H1 (cell line): ENCODE data around the gene RMND1. TPM values are rescaled to one million over a fixed set of nuclear protein-coding genes. Genes with fewer than 3 reads are reported as not detected.

Experiments
- CTCF ChIA-PET: fragments of 300-600 bp; sonication (Branson Sonifier 250); formaldehyde crosslinking; loops from one replicate; lab custom pipeline; 2021; ENCODE audit not compliant: partially characterized antibody; lab: Charles Lee
- POLR2A ChIA-PET: fragments of 300-600 bp; sonication (Branson Sonifier 250); formaldehyde crosslinking; loops from one replicate; lab custom pipeline; 2021; ENCODE audit warnings: inconsistent platforms; ENCODE audit not compliant: partially characterized antibody; lab: Charles Lee
- DNase-seq, 2 experiments: peaks; one replicate each; pipeline versions ENCODE4 v3.0.0 to v3.0.0-alpha.2; 2010 to 2022; ENCODE audit warnings: low spot score in 2 of 2, low read depth in 1 of 2, mixed read lengths in 1 of 2
- FAIRE-seq: peaks from 2 replicates; lab custom pipeline; 2011; peaks lifted over from hg19 to GRCh38; lab: Jason Lieb, UNC
- H2AFZ ChIP-seq: 2 replicates; pipeline ENCODE4 v1.8.1; 2012; ENCODE audit warnings: low read length, inconsistent platforms
- H2AK5ac ChIP-seq: 2 replicates; pipeline ENCODE4 v1.6.1; 2013; ENCODE audit warnings: low read depth, low read length
- H2BK120ac ChIP-seq: replicated peaks from 2 replicates; pipeline ENCODE3; 2013; ENCODE audit warnings: low read depth, low read length, inconsistent platforms
- H2BK12ac ChIP-seq: 2 replicates; pipeline ENCODE4 v1.6.1; 2013; ENCODE audit warnings: low read depth, low read length
- H2BK15ac ChIP-seq: 2 replicates; pipeline ENCODE4 v1.6.1; 2013; ENCODE audit warnings: low read length
- H2BK20ac ChIP-seq: 2 replicates; pipeline ENCODE4 v1.6.1; 2013; ENCODE audit warnings: low read length
- H2BK5ac ChIP-seq: 2 replicates; pipeline ENCODE4 v1.6.1; 2013; ENCODE audit warnings: low read depth, low read length
- H3K14ac ChIP-seq: 2 replicates; pipeline ENCODE4 v1.6.1; 2013; ENCODE audit warnings: inconsistent platforms; ENCODE audit not compliant: insufficient read length
- H3K18ac ChIP-seq: 2 replicates; pipeline ENCODE4 v1.6.1; 2013; ENCODE audit warnings: low read length; ENCODE audit errors: extremely low read depth
- H3K23ac ChIP-seq: 2 replicates; pipeline ENCODE4 v1.6.1; 2013; ENCODE audit warnings: inconsistent platforms; ENCODE audit not compliant: insufficient read length
- H3K23me2 ChIP-seq: 2 replicates; pipeline ENCODE4 v1.6.1; 2013; ENCODE audit warnings: low read depth, low read length
- H3K27ac ChIP-seq: 2 replicates; pipeline ENCODE4 v1.6.1; 2011; ENCODE audit warnings: low read depth, low read length, inconsistent platforms
- H3K27me3 ChIP-seq, 4 experiments: replicated peaks in 1 of 4; 1 replicate in 1 of 4; 2 replicates in 3 of 4; pipeline versions ENCODE4 v1.6.1 to v1.8.1; 2011 to 2013; ENCODE audit warnings: low read length in 3 of 4, mild to moderate bottlenecking in 3 of 4, inconsistent platforms in 2 of 4, mixed read lengths in 2 of 4, moderate library complexity in 1 of 4; ENCODE audit not compliant: control insufficient read depth in 3 of 4, insufficient read depth in 3 of 4; ENCODE audit errors: extremely low read depth in 1 of 4
- H3K36me3 ChIP-seq, 4 experiments: 2 replicates each; pipeline versions ENCODE4 v1.6.1 to v1.8.1; 2011 to 2013; ENCODE audit warnings: mild to moderate bottlenecking in 4 of 4, low read length in 3 of 4, moderate library complexity in 2 of 4, control low read depth in 1 of 4, inconsistent platforms in 1 of 4; ENCODE audit not compliant: insufficient read depth in 4 of 4, control insufficient read depth in 2 of 4
- H3K4ac ChIP-seq: replicated peaks from 2 replicates; pipeline ENCODE3; 2013; ENCODE audit warnings: low read length, low read depth, mixed read lengths, inconsistent platforms; ENCODE audit not compliant: insufficient read length
- H3K4me1 ChIP-seq, 4 experiments: replicated peaks in 1 of 4; 1 replicate in 1 of 4; 2 replicates in 3 of 4; pipeline versions ENCODE4 v1.6.1 to v1.8.1; 2011 to 2013; ENCODE audit warnings: low read length in 3 of 4, inconsistent platforms in 2 of 4, mixed read lengths in 1 of 4; ENCODE audit not compliant: insufficient read depth in 4 of 4, control insufficient read depth in 3 of 4
- H3K4me2 ChIP-seq, 2 experiments: 2 replicates each; pipeline versions ENCODE4 v1.6.1 to v1.8.1; 2011 to 2013; ENCODE audit warnings: low read depth in 2 of 2, low read length in 2 of 2, control low read depth in 1 of 2, inconsistent platforms in 1 of 2, mild to moderate bottlenecking in 1 of 2; ENCODE audit not compliant: insufficient read depth in 1 of 2
- H3K4me3 ChIP-seq, 4 experiments: fragments of 200-600, 300-600 bp in 1 of 4; sonication (generic), shearing (Covaris generic), sonication (Bioruptor Twin) in 1 of 4; 2 replicates each; pipeline versions ENCODE4 v1.5.1 to v1.8.1; 2011 to 2016; ENCODE audit warnings: low read length in 4 of 4, low read depth in 3 of 4, control low read depth in 2 of 4, inconsistent platforms in 2 of 4, mild to moderate bottlenecking in 2 of 4, mixed read lengths in 1 of 4, moderate library complexity in 1 of 4; ENCODE audit not compliant: insufficient read depth in 2 of 4; ENCODE audit errors: extremely low read depth in 1 of 4
- H3K56ac ChIP-seq: replicated peaks from 2 replicates; pipeline ENCODE3; 2013; ENCODE audit warnings: low read depth, mild to moderate bottlenecking, mixed read lengths, low read length, inconsistent platforms; ENCODE audit not compliant: insufficient read length
- H3K79me1 ChIP-seq: 2 replicates; pipeline ENCODE4 v1.6.1; 2013; ENCODE audit warnings: low read depth, low read length, control low read depth
- H3K79me2 ChIP-seq, 2 experiments: 2 replicates each; pipeline versions ENCODE4 v1.6.1 to v1.8.1; 2012 to 2013; ENCODE audit warnings: low read length in 2 of 2, mild to moderate bottlenecking in 2 of 2, inconsistent platforms in 1 of 2; ENCODE audit not compliant: insufficient read depth in 2 of 2, control insufficient read depth in 1 of 2
- H3K9ac ChIP-seq, 4 experiments: replicated peaks in 1 of 4; 1 replicate in 1 of 4; 2 replicates in 3 of 4; pipeline versions ENCODE4 v1.6.1 to v1.8.1; 2011 to 2013; ENCODE audit warnings: low read depth in 3 of 4, low read length in 3 of 4, control low read depth in 2 of 4, mild to moderate bottlenecking in 2 of 4, moderate library complexity in 2 of 4, inconsistent platforms in 1 of 4; ENCODE audit errors: extremely low read depth in 1 of 4
- H3K9me3 ChIP-seq, 2 experiments: 2 replicates each; pipeline versions ENCODE4 v1.6.1 to v1.8.1; 2012 to 2013; ENCODE audit warnings: mild to moderate bottlenecking in 2 of 2, moderate library complexity in 2 of 2, control low read depth in 1 of 2, inconsistent platforms in 1 of 2, low read depth in 1 of 2, low read length in 1 of 2, mixed read lengths in 1 of 2; ENCODE audit not compliant: insufficient read depth in 2 of 2
- H4K20me1 ChIP-seq, 2 experiments: replicated peaks in 1 of 2; 2 replicates each; pipeline versions ENCODE3 to v1.8.1; 2011 to 2013; ENCODE audit warnings: inconsistent platforms in 2 of 2, low read length in 2 of 2, mild to moderate bottlenecking in 1 of 2; ENCODE audit not compliant: insufficient read depth in 2 of 2, control insufficient read depth in 1 of 2
- H4K5ac ChIP-seq: 2 replicates; pipeline ENCODE4 v1.6.1; 2013; ENCODE audit warnings: low read length, low read depth, mixed read lengths, inconsistent platforms; ENCODE audit not compliant: insufficient read length
- H4K8ac ChIP-seq: 2 replicates; pipeline ENCODE4 v1.8.0; 2013; ENCODE audit warnings: mild to moderate bottlenecking, moderate library complexity, low read length, inconsistent platforms; ENCODE audit not compliant: insufficient read depth; ENCODE audit errors: extremely low read depth
- H4K91ac ChIP-seq: replicated peaks from 2 replicates; pipeline ENCODE3; 2013; ENCODE audit warnings: low read length, mixed read lengths, inconsistent platforms; ENCODE audit not compliant: insufficient read length
- CEBPB ChIP-seq: IDR thresholded peaks from 2 replicates; pipeline ENCODE4 v1.6.1; 2012; ENCODE audit warnings: low read depth, low read length
- CHD1 ChIP-seq: IDR thresholded peaks from 2 replicates; pipeline ENCODE4 v1.6.1; 2012; ENCODE audit warnings: low read depth, low read length, improper control_type of control experiment
- EZH2 ChIP-seq: fragments of 200-600 bp; sonication (generic); IDR thresholded peaks from 2 replicates; pipeline ENCODE4 v1.7.1; 2012; ENCODE audit warnings: low read depth, mild to moderate bottlenecking, moderate library complexity, low read length, inconsistent platforms; ENCODE audit not compliant: severe bottlenecking
- GABPA ChIP-seq: IDR thresholded peaks from 2 replicates; pipeline ENCODE4 v1.6.1; 2011; ENCODE audit warnings: mild to moderate bottlenecking, low read length, moderate library complexity, borderline replicate concordance; ENCODE audit not compliant: insufficient read depth
- HDAC6 ChIP-seq: IDR thresholded peaks from one replicate; pipeline ENCODE4 v1.7.1; 2012; ENCODE audit warnings: low read depth, mild to moderate bottlenecking, inconsistent platforms, low read length, moderate library complexity
- JUN ChIP-seq: IDR thresholded peaks from 2 replicates; pipeline ENCODE4 v1.6.1; 2011; ENCODE audit warnings: low read depth, mild to moderate bottlenecking, improper control_type of control experiment, low read length
- KDM4A ChIP-seq: IDR thresholded peaks from one replicate; pipeline ENCODE4 v1.7.1; 2012; ENCODE audit warnings: low read depth, mild to moderate bottlenecking, moderate library complexity, low read length, inconsistent platforms; ENCODE audit not compliant: severe bottlenecking
- PHF8 ChIP-seq: fragments of 200-600 bp; sonication (generic); conservative IDR thresholded peaks from 2 replicates; pipeline ENCODE4 v1.7.1; 2012; ENCODE audit warnings: low read depth, mild to moderate bottlenecking, inconsistent platforms, low read length, moderate library complexity
- RBBP5 ChIP-seq: IDR thresholded peaks from 2 replicates; pipeline ENCODE4 v1.7.1; 2012; ENCODE audit warnings: low read depth, mild to moderate bottlenecking, inconsistent platforms, low read length, moderate library complexity, borderline replicate concordance
- SP1 ChIP-seq: IDR thresholded peaks from 2 replicates; pipeline ENCODE4 v1.6.1; 2011; ENCODE audit warnings: low read depth, low read length
- SP2 ChIP-seq: IDR thresholded peaks from 2 replicates; pipeline ENCODE4 v1.6.1; 2012; ENCODE audit warnings: mild to moderate bottlenecking, low read length, inconsistent platforms
- SP4 ChIP-seq: IDR thresholded peaks from 2 replicates; pipeline ENCODE4 v1.6.1; 2012; ENCODE audit warnings: low read length, inconsistent platforms
- SRF ChIP-seq: IDR thresholded peaks from 2 replicates; pipeline ENCODE4 v1.6.1; 2011; ENCODE audit warnings: mild to moderate bottlenecking, low read depth, low read length, moderate library complexity
- WGBS, 2 experiments: shearing (Covaris generic) in 1 of 2; methylation state at CpG; one replicate each; pipeline versions ENCODE4 v1.1.6 to v1.1.7; 2013 to 2015; ENCODE audit warnings: low lambda C conversion rate in 2 of 2, mixed read lengths in 2 of 2, inconsistent platforms in 1 of 2, low coverage in 1 of 2, missing lambda C conversion rate in 1 of 2; ENCODE audit not compliant: insufficient replicate concordance in 2 of 2, insufficient coverage in 1 of 2, insufficient read length in 1 of 2; ENCODE audit errors: extremely low coverage in 1 of 2, missing lambda C conversion rate in 1 of 2; 5-methylcytosine and 5-hydroxymethylcytosine counted together
- polyA plus RNA-seq, 7 experiments: library from polyadenylated mRNA; depleted of rRNA in 3 of 7; stranded (reverse) in 5 of 7; unstranded in 2 of 7; fragments of >200 nt in 5 of 7; fragments of 200-250 nt in 2 of 7; gene quantifications; 1 replicate in 5 of 7; 2 replicates in 1 of 7; 4 replicates in 1 of 7; pipeline versions ENCODE4 v1.2.1 to v1.2.3, GENCODE V29; 2011 to 2013; ENCODE audit warnings: missing spikeins in 2 of 7, mixed read lengths in 2 of 7
- total RNA-seq: library from RNA; stranded (reverse); fragmentation: NEBNext Ultra II Directional; extraction: Animal tissue kit (Norgen Biotek cat#: 25700); gene quantifications from 2 replicates; pipeline ENCODE4 v1.2.1, GENCODE V29; 2021

The RMND1 gene
- total and polyA plus RNA-seq, 2 of the 8 experiments (the other 6 are each of a cell fraction or from before 2014, with no cell fraction given), result 7.3 to 21.9 TPM

DNA sequence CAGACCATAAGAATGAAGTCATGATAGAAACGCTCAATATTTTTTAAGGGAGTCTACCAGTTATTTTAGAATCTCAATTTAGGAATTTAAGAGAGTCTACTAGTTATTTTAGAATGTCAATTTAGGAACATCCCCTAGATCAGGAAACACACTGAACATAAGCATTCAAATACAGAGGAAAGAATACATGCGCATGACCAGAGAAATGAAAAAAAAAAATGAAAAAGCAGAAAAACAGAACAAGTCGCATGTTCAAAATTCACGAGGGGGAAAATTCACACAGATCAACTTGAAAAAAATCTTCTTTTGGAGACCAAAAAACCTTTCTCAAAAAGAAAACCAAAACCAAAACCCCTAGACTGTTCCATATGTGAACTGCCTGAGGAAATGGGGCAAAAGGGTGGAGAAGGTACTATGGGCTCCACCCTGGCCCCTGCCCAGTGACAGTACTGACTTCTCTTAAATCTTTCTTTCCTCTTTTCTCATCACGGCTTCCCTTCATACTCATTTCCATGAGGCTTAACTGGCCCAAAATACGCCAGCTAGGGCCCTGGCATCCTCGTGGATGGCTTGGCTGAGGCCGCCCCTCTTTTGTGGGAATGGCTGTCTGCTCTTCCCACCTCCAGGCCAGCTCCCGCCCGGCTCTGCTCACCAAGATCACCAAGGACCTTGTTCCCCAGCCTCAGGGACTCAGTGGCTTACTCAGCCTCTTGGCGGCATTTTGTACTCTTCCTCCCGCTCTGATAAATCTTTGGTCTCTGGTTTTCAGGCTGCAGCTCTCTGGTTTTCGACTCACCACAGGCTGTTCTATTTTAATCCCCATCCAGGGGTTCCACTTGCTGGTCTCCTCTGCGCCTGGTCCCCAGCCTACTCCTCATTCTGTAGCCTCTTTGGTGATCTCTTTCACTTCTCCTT is 71.7 kb downstream of the RMND1 start:
- Histone ChIP-seq H3K4me2 (no peak overlapping the region), H4K20me1 (peaks cover 0 to 2% of the 10 kb centered on the region in 2 experiments), H3K56ac (no peak overlapping the region), H3K9ac (no peak overlapping the region), H2AK5ac (no peak overlapping the region), H3K4me1 (peaks cover 0 to 3% (median under 1%) of the 10 kb centered on the region in 4 experiments; a peak in 4 of 7 replicates), H3K27ac (no peak overlapping the region), H3K23me2 (no peaks in the 10 kb centered on the region), H2BK120ac (no peak overlapping the region), H3K79me2 (peaks cover 8 to 81% of the 10 kb centered on the region in 2 experiments), H2AFZ (no peak overlapping the region), H2BK12ac (no peak overlapping the region), H2BK5ac (no peak overlapping the region), H3K79me1 (peaks cover 5% of the 10 kb centered on the region), H3K18ac (no peak overlapping the region; the same call in 1 of the 2 replicates), H4K5ac (no peak overlapping the region), H4K8ac (0 out of 2 replicates have a peak overlapping the region, but pooled peaks have one; percentile 71), H4K91ac (no peak overlapping the region), H3K9me3 (no peaks in the 10 kb centered on the region), H3K23ac (no peak overlapping the region), H2BK20ac (no peak overlapping the region), H3K27me3 (no peaks in the 10 kb centered on the region), H3K36me3 (no peaks in the 10 kb centered on the region; a peak in 1 of 8 replicates), H3K4me3 (no peak overlapping the region), H3K14ac (no peak overlapping the region), H3K4ac (no peak overlapping the region), H2BK15ac (no peak overlapping the region)
- 84% methylated on average over 14 of the region's 14 CpGs; no CpG with 5 or more reads in 1 of the 2 experiments for WGBS, 2 experiments
- no peak for FAIRE-seq
- no peak for DNase-seq
- ChIA-PET POLR2A (interaction anchor here (1.4 kb wide), 1 partner anchor 9 kb away, joined by 6 read pairs; no protein-coding TSS in a partner anchor), CTCF (no interaction called here)
- TF ChIP-seq CHD1 (no peak), HDAC6 (no peak), SP1 (no peak), EZH2 (no peak), KDM4A (no peak), SP4 (no peak), CEBPB (no peak), GABPA (no peak), SRF (no peak), JUN (no peak), SP2 (no peak), PHF8 (no peak), RBBP5 (no peak)
